ENCODE data around the gene TCF3.

DNA sequence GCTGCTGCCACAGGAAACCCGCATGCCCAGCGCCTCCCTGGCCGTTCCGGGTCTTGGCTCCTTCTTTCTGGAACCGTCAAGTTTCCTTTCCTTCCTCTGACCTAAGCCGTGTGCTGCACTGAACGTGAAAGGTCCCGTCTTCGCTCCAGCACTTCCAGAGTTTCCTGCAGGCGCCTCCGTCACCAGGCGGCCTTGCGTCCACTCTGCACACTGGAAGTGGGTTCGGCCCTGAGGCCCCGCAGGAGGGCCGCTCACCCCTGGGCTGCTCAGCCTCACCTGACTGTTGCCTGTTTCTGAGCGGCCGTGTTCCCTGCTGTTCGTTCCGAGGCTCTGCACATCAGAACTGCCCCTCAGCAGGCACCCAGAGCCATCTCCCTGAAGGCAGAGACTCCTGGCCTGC is 72.0 kb downstream of the TCF3 start:
- no peak for TF ChIP-seq EZH2 (IDR thresholded peaks at IDR 0.05; ENCODE audit: borderline replicate concordance)
- TF ChIP-seq, protein P1, sequence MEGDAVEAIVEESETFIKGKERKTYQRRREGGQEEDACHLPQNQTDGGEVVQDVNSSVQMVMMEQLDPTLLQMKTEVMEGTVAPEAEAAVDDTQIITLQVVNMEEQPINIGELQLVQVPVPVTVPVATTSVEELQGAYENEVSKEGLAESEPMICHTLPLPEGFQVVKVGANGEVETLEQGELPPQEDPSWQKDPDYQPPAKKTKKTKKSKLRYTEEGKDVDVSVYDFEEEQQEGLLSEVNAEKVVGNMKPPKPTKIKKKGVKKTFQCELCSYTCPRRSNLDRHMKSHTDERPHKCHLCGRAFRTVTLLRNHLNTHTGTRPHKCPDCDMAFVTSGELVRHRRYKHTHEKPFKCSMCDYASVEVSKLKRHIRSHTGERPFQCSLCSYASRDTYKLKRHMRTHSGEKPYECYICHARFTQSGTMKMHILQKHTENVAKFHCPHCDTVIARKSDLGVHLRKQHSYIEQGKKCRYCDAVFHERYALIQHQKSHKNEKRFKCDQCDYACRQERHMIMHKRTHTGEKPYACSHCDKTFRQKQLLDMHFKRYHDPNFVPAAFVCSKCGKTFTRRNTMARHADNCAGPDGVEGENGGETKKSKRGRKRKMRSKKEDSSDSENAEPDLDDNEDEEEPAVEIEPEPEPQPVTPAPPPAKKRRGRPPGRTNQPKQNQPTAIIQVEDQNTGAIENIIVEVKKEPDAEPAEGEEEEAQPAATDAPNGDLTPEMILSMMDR (IDR thresholded peaks at IDR 0.05; ENCODE audit: poor library complexity): no peak

All from hepatocyte (in vitro differentiated cells).